GM12801 (cell line): ENCODE results near the gene CD180.

Experiments used
- TF ChIP-seq, protein P1 (sequence below): IDR thresholded peaks from one replicate; pipeline ENCODE4 v1.5.1; 2011; ENCODE audit warnings: control low read depth; ENCODE audit not compliant: insufficient read length; ENCODE audit errors: extremely low read depth

CD180 gene

DNA sequence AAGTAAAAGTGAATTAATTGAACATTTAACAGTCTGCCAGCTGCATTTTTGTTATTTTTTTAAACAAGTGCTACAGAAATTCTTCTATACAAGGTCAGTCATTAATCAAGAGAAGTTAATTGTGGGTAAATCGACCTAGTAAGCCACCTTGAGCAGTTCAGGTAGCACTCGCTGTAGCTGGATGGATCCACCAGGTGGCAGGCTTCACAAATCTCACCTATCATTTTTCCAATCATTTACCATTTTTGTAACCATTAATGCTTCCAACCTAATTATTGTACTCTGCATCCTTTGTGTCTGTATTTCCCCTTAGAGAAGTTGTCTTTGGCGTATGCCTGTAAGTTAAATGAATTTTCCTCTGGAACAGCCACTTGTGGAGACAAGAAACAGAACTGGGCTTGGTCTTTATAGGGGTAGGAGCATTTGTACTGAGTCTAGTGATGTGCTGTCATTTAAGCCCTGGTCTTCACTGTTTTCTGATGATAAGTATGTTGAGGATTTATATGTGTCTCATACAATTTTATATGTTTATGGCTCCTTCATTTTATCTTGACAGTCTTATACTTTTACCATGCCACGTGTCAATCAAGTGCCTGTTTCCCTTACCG, 39.5 kb downstream of the CD180 start:
- TF ChIP-seq, protein P1, sequence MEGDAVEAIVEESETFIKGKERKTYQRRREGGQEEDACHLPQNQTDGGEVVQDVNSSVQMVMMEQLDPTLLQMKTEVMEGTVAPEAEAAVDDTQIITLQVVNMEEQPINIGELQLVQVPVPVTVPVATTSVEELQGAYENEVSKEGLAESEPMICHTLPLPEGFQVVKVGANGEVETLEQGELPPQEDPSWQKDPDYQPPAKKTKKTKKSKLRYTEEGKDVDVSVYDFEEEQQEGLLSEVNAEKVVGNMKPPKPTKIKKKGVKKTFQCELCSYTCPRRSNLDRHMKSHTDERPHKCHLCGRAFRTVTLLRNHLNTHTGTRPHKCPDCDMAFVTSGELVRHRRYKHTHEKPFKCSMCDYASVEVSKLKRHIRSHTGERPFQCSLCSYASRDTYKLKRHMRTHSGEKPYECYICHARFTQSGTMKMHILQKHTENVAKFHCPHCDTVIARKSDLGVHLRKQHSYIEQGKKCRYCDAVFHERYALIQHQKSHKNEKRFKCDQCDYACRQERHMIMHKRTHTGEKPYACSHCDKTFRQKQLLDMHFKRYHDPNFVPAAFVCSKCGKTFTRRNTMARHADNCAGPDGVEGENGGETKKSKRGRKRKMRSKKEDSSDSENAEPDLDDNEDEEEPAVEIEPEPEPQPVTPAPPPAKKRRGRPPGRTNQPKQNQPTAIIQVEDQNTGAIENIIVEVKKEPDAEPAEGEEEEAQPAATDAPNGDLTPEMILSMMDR = no peak

DNA sequence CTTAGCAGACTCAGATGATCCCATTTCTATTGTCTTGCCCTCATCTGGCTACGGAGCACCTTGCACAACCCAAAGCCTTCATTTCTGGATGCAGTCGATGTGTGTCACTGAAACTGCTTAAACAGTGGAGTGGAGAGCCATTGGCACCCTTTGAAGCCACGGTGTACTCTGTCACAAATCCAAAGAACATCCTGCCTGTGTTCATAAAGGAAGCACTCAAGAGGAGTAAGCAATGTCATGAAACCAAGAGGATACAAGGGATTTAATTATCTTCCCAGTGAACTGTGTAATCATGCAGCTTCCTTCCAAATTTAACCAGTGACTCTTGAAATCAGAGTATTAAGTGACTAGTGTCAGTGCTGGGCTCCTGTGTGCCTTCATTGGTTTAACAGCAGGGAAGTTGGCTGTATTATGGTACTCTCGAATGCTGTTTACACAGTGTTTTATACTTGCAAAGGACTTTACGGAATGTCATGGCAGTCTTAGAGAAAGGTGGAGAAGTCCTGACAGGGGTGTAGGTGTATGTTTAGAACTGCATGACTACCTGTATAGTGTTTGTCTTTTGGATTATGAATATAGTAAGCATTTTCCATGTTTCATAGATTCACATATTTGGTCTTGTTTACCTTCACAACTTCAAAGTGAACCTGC, 41.9 kb downstream of the CD180 start:
- TF ChIP-seq, protein P1 = no peak

DNA sequence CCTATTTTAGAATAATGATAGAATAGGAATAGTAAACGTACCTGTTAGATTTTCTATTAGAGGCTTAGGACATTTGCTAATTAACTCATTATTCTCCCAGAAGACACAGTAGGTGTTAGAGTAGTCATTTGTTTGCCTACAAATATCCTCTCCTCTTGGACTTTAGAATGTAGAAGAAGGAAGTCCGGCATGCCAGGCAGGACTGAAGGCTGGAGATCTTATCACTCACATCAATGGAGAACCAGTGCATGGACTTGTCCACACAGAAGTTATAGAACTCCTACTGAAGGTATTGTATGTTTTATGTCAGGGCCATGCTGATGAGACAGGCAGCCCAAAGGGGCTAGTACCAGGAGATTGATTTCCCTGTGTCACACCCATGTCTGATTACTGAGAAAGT, 43.3 kb downstream of the CD180 start:
- TF ChIP-seq, protein P1 = no peak

DNA sequence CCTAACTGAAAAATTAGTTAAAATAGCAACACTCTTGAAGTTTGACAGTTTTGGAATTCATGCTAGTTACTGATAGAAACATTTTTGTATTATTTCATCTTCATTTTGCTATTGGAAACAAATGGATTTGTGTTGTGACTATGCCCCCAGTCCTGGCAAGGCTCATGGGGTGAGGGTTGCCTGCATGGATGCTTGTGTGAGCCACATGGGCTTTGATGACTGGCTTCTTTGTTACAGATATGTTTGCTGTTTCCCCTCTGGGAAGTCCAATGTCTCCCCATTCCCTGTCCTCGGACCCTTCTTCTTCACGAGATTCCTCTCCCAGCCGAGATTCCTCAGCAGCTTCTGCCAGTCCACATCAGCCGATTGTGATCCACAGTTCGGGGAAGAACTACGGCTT, 44.2 kb downstream of the CD180 start:
- TF ChIP-seq, protein P1 = no peak

DNA sequence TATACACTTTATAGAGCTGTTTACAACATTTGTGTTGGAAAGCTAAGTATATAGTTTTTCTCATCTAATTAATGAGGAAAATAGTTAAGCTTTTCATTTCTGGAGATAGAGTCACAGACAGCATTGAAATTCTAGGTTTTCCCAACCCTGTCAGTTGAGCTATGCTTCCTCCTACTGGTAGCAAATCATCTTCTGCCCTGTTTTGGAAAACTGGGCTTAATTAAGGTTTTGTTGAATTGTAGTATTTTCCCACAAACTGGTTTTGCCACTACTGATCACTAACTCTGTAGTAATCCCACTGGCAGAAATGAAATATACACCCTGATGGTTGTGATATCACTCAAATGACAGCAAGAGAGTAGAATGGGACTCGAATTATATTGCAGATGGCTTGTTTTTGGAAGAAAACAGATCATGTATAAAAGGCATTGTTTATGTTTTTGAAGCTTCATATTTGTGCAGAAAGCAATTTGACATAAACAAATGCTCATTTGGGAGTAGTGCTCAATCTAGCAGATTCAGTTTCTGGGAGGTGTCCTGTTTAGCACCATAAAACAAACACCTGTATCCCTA, 46.6 kb downstream of the CD180 start:
- TF ChIP-seq, protein P1 = no peak

DNA sequence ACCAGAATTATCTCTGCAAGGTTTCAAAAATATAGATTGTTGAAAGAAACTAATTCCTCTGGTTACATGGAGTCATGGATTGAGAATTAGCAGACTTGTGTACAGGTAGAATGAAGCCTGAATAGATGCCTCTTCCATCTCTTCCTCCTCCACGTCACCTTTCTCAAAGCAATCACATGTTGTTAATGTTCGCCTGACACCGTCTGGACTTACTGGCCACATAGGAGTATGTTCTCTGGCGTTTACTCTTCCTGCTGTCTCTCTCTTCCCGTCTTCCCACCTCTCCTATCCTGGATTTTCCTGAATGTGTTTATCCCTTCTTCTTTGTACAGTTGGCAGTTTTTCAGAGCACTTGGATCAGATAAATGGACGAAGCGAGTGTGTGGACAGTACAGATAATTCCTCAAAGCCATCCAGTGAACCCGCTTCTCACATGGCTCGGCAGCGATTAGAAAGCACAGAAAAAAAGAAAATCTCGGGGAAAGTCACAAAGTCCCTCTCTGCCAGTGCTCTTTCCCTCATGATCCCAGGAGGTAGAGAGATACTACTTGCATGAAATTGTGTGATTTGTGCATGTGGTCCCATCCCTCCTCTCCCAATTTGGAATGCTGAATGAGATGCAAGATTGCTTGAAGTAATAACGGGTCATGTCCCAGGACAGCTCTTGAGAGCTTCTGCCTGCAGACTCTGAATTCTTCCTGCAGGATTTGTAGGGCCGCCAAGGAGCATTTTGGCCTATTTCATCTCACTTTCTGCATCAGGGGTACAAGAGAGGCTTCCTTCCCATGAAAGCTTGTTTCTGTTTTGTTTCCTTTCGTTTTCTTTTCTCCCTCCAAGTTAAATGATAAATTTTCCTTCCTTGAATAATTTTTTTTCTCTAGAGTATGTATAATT, 47.3 kb downstream of the CD180 start:
- TF ChIP-seq, protein P1 = no peak

DNA sequence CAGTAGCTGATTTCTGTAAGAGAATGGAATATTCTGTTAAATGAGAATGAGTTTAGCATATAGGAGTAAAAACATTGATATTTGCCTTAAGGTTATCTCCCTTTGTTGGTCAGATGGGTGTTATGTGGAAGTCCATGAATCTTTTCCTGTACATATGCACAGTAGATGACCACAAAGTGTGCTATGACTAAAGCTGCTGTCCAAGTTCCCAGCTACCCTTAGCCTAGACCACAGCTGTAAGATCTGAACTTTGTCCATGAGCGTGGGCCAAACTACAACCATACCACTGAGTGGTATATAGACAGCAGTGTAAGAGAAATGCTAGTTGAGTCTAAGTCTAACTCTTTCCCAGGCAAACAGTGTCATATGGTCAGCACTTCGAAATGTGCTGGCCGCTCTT, 48.8 kb downstream of the CD180 start:
- TF ChIP-seq, protein P1 = no peak
